Skin of body (tissue), 2 donors: ENCODE results near the gene CDH2. TPM values are rescaled to one million over a fixed set of nuclear protein-coding genes. Genes with fewer than 3 reads are reported as not detected.
"Not testable (repeated sequence)": the region's sequence is repeated elsewhere in the genome, so short reads cannot be mapped to it uniquely, and the experiment has no call there.

Experiments
- DNase-seq: peaks from one replicate; lab custom pipeline; 2025; lab: John Stamatoyannopoulos, UW
- total RNA-seq: library from RNA; depleted of rRNA; stranded (reverse); fragments of >200 nt; gene quantifications from one replicate; pipeline ENCODE4 v1.2.3, GENCODE V29; 2014

Gene CDH2
- total RNA-seq, 1 donor from 2014 or later = 5.4 TPM

- DNase-seq = no peak
Measured at GRCh38 chr18:27921904-27922751, 254.8 kb downstream of the CDH2 start.

GRCh38 chr18:27921392-27921791, 255.5 kb downstream of the CDH2 start:
- DNase-seq = no peak

GRCh38 chr18:27920836-27921235, 256.1 kb downstream of the CDH2 start:
- DNase-seq = no peak

- DNase-seq = not testable (repeated sequence)
Measured at GRCh38 chr18:27906189-27906588, 270.7 kb downstream of the CDH2 start.

GRCh38 chr18:27903906-27904305, 273.0 kb downstream of the CDH2 start:
- DNase-seq = no peak

GRCh38 chr18:27901424-27902226, 275.3 kb downstream of the CDH2 start:
- DNase-seq = no peak
